GM23338 (cell line): Measurements from ENCODE around the gene HIGD2B. TPM values are rescaled to one million over a fixed set of nuclear protein-coding genes. Genes with fewer than 3 reads are reported as not detected.
"Not testable (repeated sequence)": the region's sequence is repeated elsewhere in the genome, so short reads cannot be mapped to it uniquely, and the experiment has no call there.

Source experiments
- ATAC-seq: fragments of 200-7000 bp; cut with Tn5 transposase; 3 replicates; pipeline ENCODE4 v1.9.1; 2020
- DNase-seq: peaks from one replicate; pipeline ENCODE4 v3.0.0-alpha.2; 2015; ENCODE audit warnings: low spot score
- H2AFZ ChIP-seq: fragments of 200-600 bp; sonication (generic); 2 replicates; pipeline ENCODE4 v1.8.0; 2016; ENCODE audit warnings: antibody characterized with exemption, mild to moderate bottlenecking, moderate library complexity
- H3F3A ChIP-seq: fragments of 200-600 bp; sonication (generic); replicated peaks from 2 replicates; pipeline ENCODE4 v1.8.0; 2017; ENCODE audit warnings: antibody characterized with exemption, mixed run types, low read depth
- H3K27ac ChIP-seq: fragments of 200-600 bp; sonication (generic); 2 replicates; pipeline ENCODE4 v1.6.1; 2016; ENCODE audit warnings: low read depth
- H3K27me3 ChIP-seq: fragments of 200-600 bp; sonication (generic); 2 replicates; pipeline ENCODE4 v1.8.0; 2016; ENCODE audit warnings: mild to moderate bottlenecking, mixed run types, moderate library complexity; ENCODE audit not compliant: insufficient read depth
- H3K36me3 ChIP-seq: fragments of 200-600 bp; sonication (generic); 2 replicates; pipeline ENCODE4 v1.8.0; 2016; ENCODE audit warnings: mild to moderate bottlenecking; ENCODE audit not compliant: insufficient read depth
- H3K4me1 ChIP-seq: fragments of 200-600 bp; sonication (generic); 2 replicates; pipeline ENCODE4 v1.8.0; 2016; ENCODE audit warnings: mild to moderate bottlenecking, moderate library complexity; ENCODE audit not compliant: insufficient read depth
- H3K4me2 ChIP-seq: fragments of 200-600 bp; sonication (generic); 2 replicates; pipeline ENCODE4 v1.7.1; 2017; ENCODE audit warnings: mixed run types
- H3K4me3 ChIP-seq: fragments of 200-600 bp; sonication (generic); 2 replicates; pipeline ENCODE4 v1.6.1; 2016; ENCODE audit warnings: mixed run types
- H3K79me2 ChIP-seq: fragments of 200-600 bp; sonication (generic); replicated peaks from 2 replicates; pipeline ENCODE4 v1.8.0; 2017; ENCODE audit warnings: mild to moderate bottlenecking; ENCODE audit not compliant: insufficient read depth
- H3K9me2 ChIP-seq: fragments of 200-600 bp; sonication (generic); 2 replicates; pipeline ENCODE4 v1.8.0; 2017; ENCODE audit not compliant: insufficient read depth
- H4K20me1 ChIP-seq: fragments of 200-600 bp; sonication (generic); replicated peaks from 2 replicates; pipeline ENCODE4 v1.8.0; 2017; ENCODE audit warnings: mild to moderate bottlenecking; ENCODE audit not compliant: insufficient read depth
- H3K27ac Mint-ChIP-seq: 2 replicates; pipeline ENCODE4 v1.8.0; 2020; ENCODE audit warnings: inconsistent platforms, mild to moderate bottlenecking, moderate library complexity, mixed read lengths
- H3K27me3 Mint-ChIP-seq: 3 replicates; pipeline ENCODE4 v1.8.0; 2022; ENCODE audit warnings: low read depth, mild to moderate bottlenecking, moderate library complexity, mixed read lengths, inconsistent platforms; ENCODE audit not compliant: insufficient read depth, poor library complexity
- H3K36me3 Mint-ChIP-seq: 3 replicates; pipeline ENCODE4 v1.8.0; 2021; ENCODE audit warnings: low read depth, mild to moderate bottlenecking, inconsistent platforms, moderate library complexity, mixed read lengths
- H3K4me1 Mint-ChIP-seq: 3 replicates; pipeline ENCODE4 v1.8.0; 2020; ENCODE audit warnings: mild to moderate bottlenecking, inconsistent platforms, mixed read lengths
- H3K4me3 Mint-ChIP-seq: 3 replicates; pipeline ENCODE4 v1.8.0; 2021; ENCODE audit warnings: moderate library complexity, mild to moderate bottlenecking, inconsistent platforms, mixed read lengths
- H3K9me3 Mint-ChIP-seq: 3 replicates; pipeline ENCODE4 v1.8.0; 2020; ENCODE audit warnings: moderate library complexity, mild to moderate bottlenecking, inconsistent platforms, mixed read lengths
- polyA plus RNA-seq: library from polyadenylated mRNA; unstranded; fragments of >200 nt; fragmentation: Nextera tagmentation; extraction: Ambion mirVana; gene quantifications from 2 replicates; pipeline ENCODE4 v1.2.1, GENCODE V29; 2016
- total RNA-seq: library from RNA; depleted of rRNA; stranded (reverse); fragments of >200 nt; shearing (Covaris generic); gene quantifications from 2 replicates; pipeline ENCODE4 v1.2.3, GENCODE V29; 2014
- TF ChIP-seq, protein P1 (sequence below), 2 experiments: fragments of 200-600 bp in 1 of 2; sonication (generic) in 1 of 2; conservative IDR thresholded peaks; 2 replicates each; pipeline versions ENCODE4 v1.5.1 to v1.6.1; 2016 to 2017; ENCODE audit warnings: antibody characterized with exemption in 2 of 2, low read depth in 2 of 2, mild to moderate bottlenecking in 2 of 2, moderate library complexity in 1 of 2

The HIGD2B gene
- total and polyA plus RNA-seq, 2 experiments from 2014 or later, result not detected

DNA sequence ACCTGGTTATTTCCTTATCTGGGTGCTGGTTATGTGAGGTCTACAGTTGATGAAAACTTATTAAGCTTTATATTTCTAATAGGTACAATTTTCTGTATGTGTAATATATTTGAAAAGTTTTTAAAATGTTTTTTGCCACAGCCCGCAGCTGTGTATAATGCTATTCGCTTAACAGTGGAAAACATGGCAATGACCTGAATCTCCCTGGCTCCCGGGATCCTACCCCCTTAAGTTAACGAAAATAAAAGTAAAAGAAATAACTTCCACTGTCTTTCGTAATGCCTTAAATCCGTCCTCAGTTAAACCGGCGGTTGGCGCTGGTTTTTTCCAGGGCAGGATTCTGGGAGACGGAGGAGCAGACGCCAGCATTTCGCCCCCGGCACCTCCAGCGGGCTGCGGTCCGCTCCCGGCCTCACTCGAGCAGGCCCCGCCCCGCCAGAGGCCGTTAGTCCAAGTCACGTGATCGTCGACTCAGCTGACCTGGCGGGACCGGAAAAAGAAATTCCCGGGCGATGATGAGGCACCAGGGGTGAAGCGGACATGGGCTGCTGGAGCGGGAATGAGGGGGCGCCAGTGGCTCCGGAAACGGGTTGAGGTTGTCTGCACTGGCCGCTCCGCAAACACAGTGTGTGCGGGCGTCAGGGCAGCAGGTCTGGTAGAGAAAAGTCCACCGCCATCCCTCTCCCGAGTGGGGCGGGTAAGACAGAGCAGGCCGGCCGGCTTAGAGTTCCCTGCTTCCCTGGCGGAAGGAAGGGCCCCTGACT lies 49.3 kb downstream of the HIGD2B start:
- H3K4me3 ChIP-seq, result peak overlapping the region; percentile 40; the same call in 1 of the 2 replicates
- not testable (repeated sequence) for H3K36me3 ChIP-seq, H3K27ac ChIP-seq, H3K79me2 ChIP-seq, H3F3A ChIP-seq, H3K27me3 ChIP-seq, H3K9me2 ChIP-seq, H3K9me3 Mint-ChIP-seq, H3K4me1 ChIP-seq, H3K4me1 Mint-ChIP-seq, H4K20me1 ChIP-seq, H3K36me3 Mint-ChIP-seq, H2AFZ ChIP-seq, H3K4me2 ChIP-seq, H3K27me3 Mint-ChIP-seq, H3K27ac Mint-ChIP-seq
- DNase-seq (peak; percentile 83), ATAC-seq (peak; percentile 88)
- H3K4me3 Mint-ChIP-seq, result peak overlapping the region; percentile 56; the same call in 2 of the 3 replicates

- peak overlapping the region; percentile 39; the same call in 1 of the 2 replicates for H3K27ac Mint-ChIP-seq
- not testable (repeated sequence) for H3K4me3 Mint-ChIP-seq, DNase-seq, H4K20me1 ChIP-seq, H3K79me2 ChIP-seq, H3K4me1 ChIP-seq, H3K9me2 ChIP-seq, H3K27me3 ChIP-seq, H2AFZ ChIP-seq, H3K4me3 ChIP-seq, H3K4me2 ChIP-seq, H3K36me3 Mint-ChIP-seq, ATAC-seq, H3K36me3 ChIP-seq, H3K4me1 Mint-ChIP-seq, H3F3A ChIP-seq, H3K27ac ChIP-seq, H3K9me3 Mint-ChIP-seq
- peaks cover 12% of the 10 kb centered on the region for H3K27me3 Mint-ChIP-seq
Measured at GRCh38 chr15:72629068-72629570, 56.9 kb downstream of the HIGD2B start.

DNA sequence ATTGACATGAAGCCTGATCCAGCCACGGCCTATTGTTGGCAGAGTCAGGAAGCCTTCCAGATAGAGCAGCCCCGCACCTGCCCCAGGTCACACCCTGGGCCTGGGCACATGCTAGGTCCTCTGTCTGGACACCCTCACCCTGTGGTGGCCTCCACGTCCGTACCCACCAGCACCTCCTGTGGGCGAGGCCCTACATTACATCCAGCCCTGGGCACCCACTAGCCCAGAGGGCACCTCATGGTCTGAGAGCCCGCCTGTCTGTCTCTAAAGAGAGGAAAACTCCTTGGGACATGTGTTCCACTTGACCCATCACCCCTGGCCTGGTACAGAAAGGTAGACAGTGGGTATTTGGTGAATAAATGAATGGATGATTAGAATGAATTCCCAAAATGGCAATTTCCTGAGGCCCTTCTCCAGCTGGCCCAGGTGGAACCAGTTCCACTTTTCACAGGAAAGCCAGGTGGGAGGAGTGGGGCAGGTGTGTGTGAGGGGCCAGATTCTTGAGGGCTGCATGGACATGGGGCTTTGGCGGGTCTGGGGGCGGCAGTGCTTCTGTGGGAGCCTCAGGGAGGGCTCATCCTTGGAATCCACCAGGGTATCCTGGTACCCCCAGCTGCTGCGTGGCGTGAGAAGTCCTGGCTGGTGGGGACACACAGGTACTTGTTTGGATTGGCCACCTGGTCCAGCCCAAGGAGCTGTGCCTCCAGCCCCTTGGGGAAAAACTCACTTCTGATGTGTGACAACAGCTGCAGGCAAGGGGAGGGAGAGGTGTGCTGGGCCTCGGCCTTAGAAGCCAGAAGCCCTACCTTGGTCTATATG lies 57.5 kb downstream of the HIGD2B start:
- not testable (repeated sequence) for H3K9me2 ChIP-seq, H4K20me1 ChIP-seq, H3K27ac ChIP-seq, H3K9me3 Mint-ChIP-seq, H3K4me1 Mint-ChIP-seq, H3K4me3 ChIP-seq, H3K4me2 ChIP-seq, H3K36me3 Mint-ChIP-seq, H3F3A ChIP-seq, H3K79me2 ChIP-seq, H3K4me3 Mint-ChIP-seq, H3K27me3 ChIP-seq, H3K27ac Mint-ChIP-seq, H2AFZ ChIP-seq, H3K36me3 ChIP-seq, H3K4me1 ChIP-seq
- DNase-seq (peak; percentile 59), ATAC-seq (peak; percentile 97)
- peaks cover 12% of the 10 kb centered on the region for H3K27me3 Mint-ChIP-seq
- TF ChIP-seq, protein P1, sequence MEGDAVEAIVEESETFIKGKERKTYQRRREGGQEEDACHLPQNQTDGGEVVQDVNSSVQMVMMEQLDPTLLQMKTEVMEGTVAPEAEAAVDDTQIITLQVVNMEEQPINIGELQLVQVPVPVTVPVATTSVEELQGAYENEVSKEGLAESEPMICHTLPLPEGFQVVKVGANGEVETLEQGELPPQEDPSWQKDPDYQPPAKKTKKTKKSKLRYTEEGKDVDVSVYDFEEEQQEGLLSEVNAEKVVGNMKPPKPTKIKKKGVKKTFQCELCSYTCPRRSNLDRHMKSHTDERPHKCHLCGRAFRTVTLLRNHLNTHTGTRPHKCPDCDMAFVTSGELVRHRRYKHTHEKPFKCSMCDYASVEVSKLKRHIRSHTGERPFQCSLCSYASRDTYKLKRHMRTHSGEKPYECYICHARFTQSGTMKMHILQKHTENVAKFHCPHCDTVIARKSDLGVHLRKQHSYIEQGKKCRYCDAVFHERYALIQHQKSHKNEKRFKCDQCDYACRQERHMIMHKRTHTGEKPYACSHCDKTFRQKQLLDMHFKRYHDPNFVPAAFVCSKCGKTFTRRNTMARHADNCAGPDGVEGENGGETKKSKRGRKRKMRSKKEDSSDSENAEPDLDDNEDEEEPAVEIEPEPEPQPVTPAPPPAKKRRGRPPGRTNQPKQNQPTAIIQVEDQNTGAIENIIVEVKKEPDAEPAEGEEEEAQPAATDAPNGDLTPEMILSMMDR (conservative IDR thresholded peaks at IDR 0.05; ENCODE audit: low read depth in 2 of 2), result peak; percentile 53 to 64

- not testable (repeated sequence) for H3K27ac Mint-ChIP-seq, H3K27ac ChIP-seq, H2AFZ ChIP-seq, H3K36me3 Mint-ChIP-seq, DNase-seq, H3K4me3 Mint-ChIP-seq, H3F3A ChIP-seq, H3K9me3 Mint-ChIP-seq, H3K4me3 ChIP-seq, ATAC-seq, H4K20me1 ChIP-seq, H3K4me1 ChIP-seq, H3K79me2 ChIP-seq, H3K4me1 Mint-ChIP-seq, H3K27me3 ChIP-seq, H3K4me2 ChIP-seq, H3K9me2 ChIP-seq, H3K36me3 ChIP-seq
- H3K27me3 Mint-ChIP-seq, result peaks cover 12% of the 10 kb centered on the region
Measured at GRCh38 chr15:72626153-72626552, 59.8 kb downstream of the HIGD2B start.
